Esophagus muscularis mucosa (tissue), 4 donors: ENCODE results near the gene SLC22A5. TPM values are rescaled to one million over a fixed set of nuclear protein-coding genes. Genes with fewer than 3 reads are reported as not detected.
A peak's percentile ranks its signal among the peaks of the same experiment; 100 is the strongest.

Experiments
- DNase-seq: peaks from one replicate; pipeline ENCODE4 v3.0.0-alpha.2; 2017; ENCODE audit errors: extremely low spot score
- H3K27ac ChIP-seq, 4 donors: fragments of 200-600 bp; sonication (generic); replicated peaks in 1 of 4; 1 replicate in 3 of 4; 2 replicates in 1 of 4; pipeline ENCODE4 v1.5.1; 2016 to 2019; ENCODE audit warnings: mild to moderate bottlenecking in 1 of 4
- H3K27me3 ChIP-seq, 4 donors: fragments of 200-600 bp; sonication (generic); one replicate each; pipeline versions ENCODE4 v1.5.1 to v1.6.0; 2016 to 2019
- H3K36me3 ChIP-seq, 4 donors: fragments of 200-600 bp; sonication (generic); one replicate each; pipeline ENCODE4 v1.5.1; 2016 to 2019
- H3K4me1 ChIP-seq, 4 donors: fragments of 200-600 bp; sonication (generic); one replicate each; pipeline ENCODE4 v1.5.1; 2016 to 2019
- H3K4me3 ChIP-seq, 4 donors: fragments of 200-600 bp; sonication (generic); 1 replicate in 2 of 4; 2 replicates in 2 of 4; pipeline ENCODE4 v1.5.1; 2016 to 2019; ENCODE audit warnings: mild to moderate bottlenecking in 4 of 4, moderate library complexity in 1 of 4
- H3K9me3 ChIP-seq, 4 donors: fragments of 200-600 bp; sonication (generic); 1 replicate in 3 of 4; 2 replicates in 1 of 4; pipeline ENCODE4 v1.5.1; 2016 to 2019
- CTCF ChIP-seq, 3 experiments: fragments of 200-600 bp in 2 of 3; fragments of 450-650 bp in 1 of 3; sonication (generic) in 2 of 3; IDR thresholded peaks; one replicate each; pipeline ENCODE4 v1.5.1; 2017 to 2019; ENCODE audit warnings: antibody characterized with exemption in 3 of 3, mild to moderate bottlenecking in 2 of 3, moderate library complexity in 1 of 3
- EP300 ChIP-seq: sonication (generic); formaldehyde crosslinking; IDR thresholded peaks from one replicate; pipeline ENCODE4 v1.6.1; 2017; ENCODE audit warnings: antibody characterized with exemption
- POLR2A ChIP-seq: fragments of 450-650 bp; IDR thresholded peaks from one replicate; pipeline ENCODE4 v1.6.1; 2017; ENCODE audit warnings: antibody characterized with exemption, moderate library complexity, mild to moderate bottlenecking, low read depth
- POLR2AphosphoS5 ChIP-seq, 2 donors: sonication (generic); formaldehyde crosslinking; IDR thresholded peaks; one replicate each; pipeline ENCODE4 v1.6.1; 2017; ENCODE audit warnings: antibody characterized with exemption in 2 of 2
- WGBS: methylation state at CpG from one replicate; pipeline ENCODE4 v1.1.5; 2018; 5-methylcytosine and 5-hydroxymethylcytosine counted together
- intact Hi-C: fragments of 100-400 bp; cut with DNase I; formaldehyde crosslinking; loops from one replicate; pipeline ENCODE4 v1.15.1; 2023
- total RNA-seq, 4 donors: library from RNA; depleted of rRNA; stranded (reverse); fragments of >200 nt; gene quantifications; one replicate each; pipeline versions ENCODE4 v1.1.0 to v1.2.1, GENCODE V29; 2016

Gene SLC22A5
- total RNA-seq: 1 to 10 TPM; 6.2 to 8.8 (median 7.5) TPM

GRCh38 chr5:132369474-132370180 is at the start of gene SLC22A5:
Gene SLC22A5 (plus strand): TSS chr5:132369710. CDS start chr5:132369973, 263 bp downstream.
- Histone ChIP-seq H3K27ac (peak within 1 kb of the TSS; percentile 81 to 92 (median 92)), H3K4me3 (peak within 1 kb of the TSS; percentile 64 to 90 (median 80)), H3K4me1 (peaks cover 18 to 43% (median 38%) of the 10 kb centered on the region in 4 donors), H3K36me3 (no peaks in the 10 kb centered on the region), H3K9me3 (no peaks in the 10 kb centered on the region), H3K27me3 (no peaks in the 10 kb centered on the region)
- intact Hi-C loops: loop anchor here (5.0 kb wide), 1 partner anchor 77 kb away; the partner anchor contains the start of gene SLC22A4
- TF ChIP-seq POLR2A: no peak
- peak; percentile 33 to 72 for TF ChIP-seq POLR2AphosphoS5 (IDR thresholded peaks at IDR 0.05)
- no peak for TF ChIP-seq EP300
- TF ChIP-seq CTCF (IDR thresholded peaks at IDR 0.05): no peak
- no peak for DNase-seq
- 0% methylated on average over 11 of the region's 83 CpGs for WGBS

GRCh38 chr5:132319975-132320374 is 49.5 kb upstream of the SLC22A5 start:
- WGBS: 95% methylated on average over 1 of the region's 1 CpG
- peaks cover 0 to 3% (median 0%) of the 10 kb centered on the region in 4 donors for H3K4me1 ChIP-seq
- intact Hi-C loops: no loop called here
- H3K27me3 ChIP-seq: no peaks in the 10 kb centered on the region
- peaks cover 0 to 12% (median 11%) of the 10 kb centered on the region in 4 donors for H3K36me3 ChIP-seq
- no peak overlapping the region for H3K4me3 ChIP-seq
- no peak for DNase-seq
- no peak overlapping the region for H3K27ac ChIP-seq
- no peaks in the 10 kb centered on the region for H3K9me3 ChIP-seq
- TF ChIP-seq POLR2AphosphoS5 (IDR thresholded peaks at IDR 0.05) (no peak), POLR2A (no peak), EP300 (no peak), CTCF (IDR thresholded peaks at IDR 0.05) (no peak)

- WGBS: 100% methylated on average over 2 of the region's 3 CpGs
- peaks cover 0 to 11% (median 6%) of the 10 kb centered on the region in 4 donors for H3K36me3 ChIP-seq
- no peak for DNase-seq
Observed at GRCh38 chr5:132321109-132321721, 48.3 kb upstream of the SLC22A5 start.

GRCh38 chr5:132322266-132322665 is 47.2 kb upstream of the SLC22A5 start:
- peaks cover 0 to 11% (median 7%) of the 10 kb centered on the region in 4 donors for H3K36me3 ChIP-seq
- no peak overlapping the region for H3K4me3 ChIP-seq
- no peak overlapping the region for H3K27ac ChIP-seq
- no peaks in the 10 kb centered on the region for H3K27me3 ChIP-seq
- TF ChIP-seq POLR2AphosphoS5 (IDR thresholded peaks at IDR 0.05) (no peak), CTCF (IDR thresholded peaks at IDR 0.05) (no peak), POLR2A (no peak)
- DNase-seq: no peak
- peaks cover 0 to 3% (median 0%) of the 10 kb centered on the region in 4 donors for H3K4me1 ChIP-seq
- intact Hi-C loops: no loop called here
- WGBS: 55% methylated on average over 4 of the region's 11 CpGs
- H3K9me3 ChIP-seq: no peaks in the 10 kb centered on the region

More at GRCh38 chr5:132321109-132321721, 48.3 kb upstream of the SLC22A5 start:
- Histone ChIP-seq H3K27me3 (no peaks in the 10 kb centered on the region), H3K4me1 (peaks cover 0 to 3% (median 0%) of the 10 kb centered on the region in 4 donors), H3K4me3 (no peak overlapping the region), H3K9me3 (no peaks in the 10 kb centered on the region), H3K27ac (no peak overlapping the region)
- TF ChIP-seq CTCF (IDR thresholded peaks at IDR 0.05): no peak
- no peak for TF ChIP-seq POLR2A
- TF ChIP-seq POLR2AphosphoS5 (IDR thresholded peaks at IDR 0.05): no peak
- TF ChIP-seq EP300: no peak
- intact Hi-C loops: no loop called here
